Caki2 (cell line): Measurements from ENCODE around the gene PPP2R5E. TPM values are rescaled to one million over a fixed set of nuclear protein-coding genes. Genes with fewer than 3 reads are reported as not detected.
"Not testable (repeated sequence)": the region's sequence is repeated elsewhere in the genome, so short reads cannot be mapped to it uniquely, and the experiment has no call there.

Source experiments
- DNase-seq: peaks from one replicate; pipeline ENCODE4 v3.0.0-alpha.2; 2015; ENCODE audit warnings: low read depth
- in situ Hi-C: cut with HindIII; loops from 2 replicates; pipeline ENCODE4 v1.10.0; 2016; ENCODE audit warnings: low sequenced_read_pairs, low pct_unique_long_range_greater_than_20kb, mixed read lengths
- total RNA-seq: library from RNA; depleted of rRNA; stranded (reverse); fragments of >200 nt; shearing (Covaris generic); gene quantifications from 2 replicates; pipeline ENCODE4 v1.2.3, GENCODE V29; 2014; ENCODE audit warnings: low replicate concordance

PPP2R5E gene
- total RNA-seq, 1 experiment from 2014 or later: 5.8 TPM

- peak; percentile 86 for DNase-seq
- in situ Hi-C loops: no loop called here
Observed at GRCh38 chr14:63524537-63525155, 18.5 kb downstream of the PPP2R5E start.

GRCh38 chr14:63523735-63524426 is 19.3 kb downstream of the PPP2R5E start:
- in situ Hi-C loops: no loop called here
- no peak for DNase-seq

GRCh38 chr14:63522511-63522910 is 20.7 kb downstream of the PPP2R5E start:
- DNase-seq, in situ Hi-C loops: not testable (repeated sequence)

GRCh38 chr14:63517354-63517753 is 25.8 kb downstream of the PPP2R5E start:
- no peak for DNase-seq
- in situ Hi-C loops: no loop called here

- in situ Hi-C loops: no loop called here
- DNase-seq: no peak
Observed at GRCh38 chr14:63515240-63515639, 27.9 kb downstream of the PPP2R5E start.

- in situ Hi-C loops: no loop called here
Observed at GRCh38 chr14:63513756-63514155, 29.4 kb downstream of the PPP2R5E start.

GRCh38 chr14:63512861-63513260 is 30.3 kb downstream of the PPP2R5E start:
- in situ Hi-C loops: no loop called here

More at GRCh38 chr14:63513756-63514155, 29.4 kb downstream of the PPP2R5E start:
- no peak for DNase-seq

GRCh38 chr14:63510538-63510937 is 32.6 kb downstream of the PPP2R5E start:
- in situ Hi-C loops: no loop called here
- DNase-seq: peak; percentile 67

More at GRCh38 chr14:63512861-63513260, 30.3 kb downstream of the PPP2R5E start:
- DNase-seq: no peak

- no peak for DNase-seq
- in situ Hi-C loops: no loop called here
Observed at GRCh38 chr14:63508033-63508432, 35.1 kb downstream of the PPP2R5E start.

GRCh38 chr14:63504648-63505047 is 38.5 kb downstream of the PPP2R5E start:
- in situ Hi-C loops: no loop called here
- no peak for DNase-seq

- no peak for DNase-seq
- in situ Hi-C loops: no loop called here
Observed at GRCh38 chr14:63501429-63501828, 41.7 kb downstream of the PPP2R5E start.

- DNase-seq: no peak
- in situ Hi-C loops: no loop called here
Observed at GRCh38 chr14:63499701-63500250, 43.4 kb downstream of the PPP2R5E start.

GRCh38 chr14:63496837-63497400 is 46.3 kb downstream of the PPP2R5E start:
- in situ Hi-C loops: no loop called here
- DNase-seq: no peak

- in situ Hi-C loops: no loop called here
- peak; percentile 18 for DNase-seq
Observed at GRCh38 chr14:63493246-63493645, 49.9 kb downstream of the PPP2R5E start.

GRCh38 chr14:63492391-63492790 is 50.8 kb downstream of the PPP2R5E start:
- no peak for DNase-seq
- in situ Hi-C loops: no loop called here

GRCh38 chr14:63487724-63488123 is 55.5 kb downstream of the PPP2R5E start:
- in situ Hi-C loops: no loop called here
- no peak for DNase-seq

- in situ Hi-C loops: no loop called here
- no peak for DNase-seq
Observed at GRCh38 chr14:63486738-63487137, 56.4 kb downstream of the PPP2R5E start.

GRCh38 chr14:63483315-63483714 is 59.9 kb downstream of the PPP2R5E start:
- in situ Hi-C loops: no loop called here

GRCh38 chr14:63480599-63480998 is 62.6 kb downstream of the PPP2R5E start:
- in situ Hi-C loops: no loop called here
- DNase-seq: peak; percentile 6

More at GRCh38 chr14:63483315-63483714, 59.9 kb downstream of the PPP2R5E start:
- DNase-seq: no peak
